ENCODE measurements around the gene ULK4.
"Not testable (repeated sequence)": the region's sequence is repeated elsewhere in the genome, so short reads cannot be mapped to it uniquely, and the experiment has no call there.

ULK4 gene

DNA sequence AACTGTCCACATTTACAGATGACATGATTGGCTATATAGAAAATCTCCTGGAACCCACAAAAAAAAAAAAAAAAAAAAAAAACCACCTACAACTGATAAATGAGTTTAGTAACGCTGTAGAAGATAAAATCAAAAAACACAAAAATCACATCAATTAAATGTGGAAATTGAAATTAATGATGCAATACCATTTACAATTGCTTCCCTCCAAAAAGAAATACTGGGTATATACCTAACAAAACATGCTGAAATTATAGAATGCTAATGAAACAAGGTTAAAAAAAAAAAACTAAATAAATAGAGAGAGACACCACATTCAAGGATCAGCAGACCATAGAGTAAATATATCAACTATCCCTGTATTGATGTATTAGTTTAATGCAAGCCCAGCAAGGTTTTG, 215.7 kb downstream of the ULK4 start:
- no peak for DNase-seq

DNA sequence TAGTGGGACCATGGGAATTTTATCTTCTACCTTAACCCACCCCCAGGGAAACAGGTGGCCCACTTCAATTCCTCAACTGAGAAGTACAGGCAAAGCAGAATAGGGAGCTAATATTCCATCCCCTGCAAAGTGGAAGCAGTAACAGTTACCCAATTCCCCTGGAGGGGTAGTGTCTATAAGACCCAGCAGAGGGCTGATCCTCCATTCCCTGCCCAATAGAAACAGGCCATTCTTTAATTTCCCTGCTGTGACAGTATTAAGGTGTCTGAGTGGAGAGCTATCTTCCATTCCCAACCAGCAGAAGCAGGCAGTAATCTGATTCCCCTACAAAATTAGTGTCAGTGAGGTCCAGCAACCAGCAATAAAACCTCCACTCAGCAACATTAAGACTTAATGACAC, 219.8 kb downstream of the ULK4 start:
- DNase-seq = no peak

DNA sequence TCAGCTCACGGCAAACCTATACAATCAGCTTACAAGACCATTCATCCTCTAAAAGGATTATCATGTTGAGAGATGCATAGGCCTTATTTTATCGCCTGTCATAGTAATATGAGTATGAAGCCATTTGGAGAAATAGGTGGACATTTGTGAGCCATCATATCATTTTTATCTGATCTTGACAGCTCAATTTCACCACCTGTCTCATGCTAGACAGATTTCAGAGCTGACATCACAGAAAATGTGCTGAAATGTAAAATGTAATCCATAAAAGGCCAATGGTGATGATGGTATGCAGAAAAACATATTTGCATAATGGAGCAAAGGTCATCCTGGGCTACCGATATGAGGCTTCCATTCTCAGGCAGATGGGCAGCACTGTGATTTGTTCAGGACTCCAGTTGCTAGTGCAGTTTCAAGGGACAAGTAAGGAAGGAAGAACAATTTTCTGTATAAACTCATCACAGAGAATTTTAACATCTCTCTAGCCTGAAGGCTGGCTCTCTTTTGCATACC, 221.5 kb downstream of the ULK4 start:
- DNase-seq = no peak

DNA sequence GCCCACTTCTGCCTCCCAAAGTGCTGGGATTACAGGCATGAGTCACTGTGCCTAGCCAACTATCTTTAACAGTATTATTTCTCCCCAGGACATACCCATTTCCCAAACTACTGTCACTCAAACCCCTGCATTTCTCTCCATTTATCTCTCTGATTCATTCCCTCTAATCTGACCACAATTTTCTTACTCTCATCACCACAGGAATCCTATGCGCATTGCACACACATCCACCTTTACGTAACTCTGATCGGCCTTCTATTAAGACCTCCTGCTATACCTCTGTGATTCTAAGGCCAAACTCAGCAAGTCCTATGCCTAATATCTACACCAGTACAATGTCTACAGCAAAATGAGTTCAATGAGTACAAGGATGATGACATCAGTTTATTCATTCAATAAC, 235.0 kb downstream of the ULK4 start:
- DNase-seq = no peak

DNA sequence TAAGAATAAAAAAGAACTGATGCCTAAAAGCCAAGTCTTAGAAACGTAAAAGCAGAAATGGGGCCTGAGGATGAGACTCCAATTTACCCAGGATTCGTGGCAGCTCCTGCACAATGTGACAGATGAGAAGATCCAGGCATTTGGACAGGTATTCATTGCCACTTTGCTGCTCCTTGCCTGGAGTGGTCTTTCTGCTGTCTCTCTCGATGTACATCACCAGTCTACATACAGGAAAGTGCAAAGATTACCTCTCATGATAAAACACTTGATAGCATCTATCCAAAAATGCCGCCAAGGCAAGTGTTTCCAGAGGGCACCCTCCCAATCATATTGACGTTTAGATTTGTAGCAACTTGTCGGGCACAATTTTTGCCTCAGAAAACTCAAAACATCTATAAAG, 244.3 kb downstream of the ULK4 start:
- DNase-seq = no peak

DNA sequence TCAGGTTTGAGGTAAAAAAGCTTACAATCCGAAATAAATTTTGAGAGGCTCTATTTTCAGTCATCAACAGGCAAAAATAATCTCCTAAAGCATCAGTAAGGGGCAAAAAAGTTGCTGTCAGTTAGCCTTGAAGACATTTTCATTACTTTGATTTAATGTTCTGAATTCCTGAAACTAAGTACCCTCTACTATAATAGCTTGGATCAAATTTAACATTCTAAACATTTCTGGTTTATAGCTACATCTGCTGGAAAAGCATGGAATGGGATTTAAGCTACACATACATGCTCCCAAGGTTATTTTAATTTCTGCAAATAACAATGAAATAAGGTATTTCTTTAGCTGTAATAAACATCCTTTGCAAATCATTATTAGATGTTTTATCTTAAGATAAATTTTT, 245.4 kb downstream of the ULK4 start:
- DNase-seq = no peak

DNA sequence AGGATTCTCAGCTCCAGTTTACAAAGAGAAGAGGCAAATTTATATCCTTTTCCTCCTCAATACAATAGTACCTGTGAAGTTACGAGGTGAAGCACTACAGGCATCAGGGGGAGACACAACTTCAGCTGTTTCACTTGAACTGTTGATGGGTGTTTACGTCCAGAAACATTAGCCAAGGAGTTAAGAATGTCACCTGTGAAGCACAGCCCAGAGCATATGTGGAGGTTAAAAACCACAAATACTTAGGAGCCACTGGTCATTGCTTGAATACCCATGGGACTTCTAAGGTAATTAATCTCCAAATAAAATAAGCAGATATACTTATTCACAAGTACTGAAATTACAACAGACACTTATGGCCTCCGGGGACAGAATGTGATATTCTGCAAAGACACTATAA, 246.5 kb downstream of the ULK4 start:
- DNase-seq = no peak

DNA sequence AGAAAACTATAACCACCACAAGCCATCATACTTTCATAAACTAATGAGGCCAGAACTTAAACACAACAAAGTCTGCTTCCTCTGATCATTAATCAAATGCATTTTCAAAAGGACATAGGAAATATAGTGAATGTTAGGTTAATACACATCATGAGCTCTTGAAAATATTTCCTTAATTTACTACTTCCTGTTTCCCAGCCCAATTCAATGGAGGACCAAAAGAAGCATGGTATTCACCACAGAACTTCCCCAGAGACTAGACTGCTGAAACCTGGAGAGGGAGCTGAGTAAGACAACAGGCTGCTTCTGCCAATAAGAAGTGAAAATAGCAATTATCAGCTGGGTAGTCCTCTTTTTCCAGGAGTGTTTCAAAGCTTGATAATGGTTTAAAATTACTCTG, 250.3 kb downstream of the ULK4 start:
- no peak for DNase-seq

DNA sequence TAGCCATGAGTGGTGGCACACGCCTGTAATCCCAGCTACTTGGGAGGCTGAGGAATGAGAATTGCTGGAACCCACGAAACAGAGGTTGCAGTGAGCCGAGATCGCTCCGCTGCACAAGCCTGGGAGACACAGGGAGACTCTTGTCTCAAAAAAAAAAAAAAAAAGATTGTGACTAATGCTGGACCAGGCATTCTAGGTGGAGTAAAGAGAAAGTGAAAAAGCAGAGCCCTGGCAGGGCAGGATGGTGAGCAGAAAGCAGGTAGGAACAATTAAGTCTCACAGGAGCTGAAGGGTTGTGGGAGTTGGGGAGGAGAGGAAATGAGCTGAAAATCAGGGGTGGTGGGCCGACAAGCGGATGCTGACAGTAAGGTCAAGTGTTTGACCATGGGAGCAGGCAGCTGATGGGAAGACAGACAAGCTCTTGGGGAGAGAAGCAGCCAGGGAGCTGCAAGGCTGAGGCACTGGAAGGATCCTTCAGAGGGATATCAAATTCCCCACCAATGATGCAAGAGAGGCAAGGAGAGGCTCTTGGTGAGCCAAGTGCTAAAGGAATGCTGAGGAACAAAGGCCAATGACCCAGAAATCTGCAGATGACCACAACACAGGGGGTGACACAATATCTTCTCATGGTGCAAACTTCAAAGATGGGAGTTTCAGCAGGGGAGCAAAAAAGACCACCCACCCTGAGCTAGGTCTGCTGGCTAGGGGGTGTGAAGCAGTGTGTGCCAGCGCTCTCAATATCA, 251.1 kb downstream of the ULK4 start:
- DNase-seq = no peak

DNA sequence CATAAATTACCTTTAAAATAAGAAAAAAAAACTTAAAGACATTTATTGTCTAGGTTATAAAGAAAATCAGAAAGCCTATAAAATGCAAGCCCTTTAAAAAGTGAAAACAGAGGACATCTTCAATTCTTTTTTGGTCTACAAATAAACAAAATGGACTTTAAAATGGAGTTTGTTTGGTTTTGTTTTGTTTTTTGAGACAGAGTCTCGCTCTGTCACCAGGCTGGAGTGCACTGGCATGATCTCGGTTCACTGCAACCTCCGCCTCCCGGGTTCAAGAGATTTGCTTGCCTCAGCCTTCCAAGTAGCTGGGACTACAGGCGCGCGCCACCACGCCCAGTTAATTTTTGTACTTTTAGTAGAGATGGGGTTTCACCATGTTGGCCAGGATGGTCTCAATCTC, 252.7 kb downstream of the ULK4 start:
- not testable (repeated sequence) for DNase-seq

DNA sequence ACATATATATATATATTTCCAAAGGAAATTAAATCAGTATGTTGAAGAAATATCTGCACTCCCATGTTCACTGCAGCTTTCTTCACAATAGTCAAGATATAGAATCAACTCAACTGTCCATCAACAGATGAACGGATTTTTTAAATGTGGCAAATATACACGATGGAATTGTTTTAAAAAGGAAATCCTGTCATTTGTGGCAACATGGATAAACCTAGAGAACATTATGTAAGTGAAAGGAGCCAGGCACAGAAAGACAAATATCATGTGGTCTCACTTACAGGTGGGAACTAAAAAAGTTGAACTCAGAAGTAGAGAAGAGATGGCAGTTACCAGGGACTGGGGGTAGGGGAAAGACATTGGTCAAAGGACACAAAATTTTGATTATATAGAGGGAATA, 253.7 kb downstream of the ULK4 start:
- DNase-seq = no peak

DNA sequence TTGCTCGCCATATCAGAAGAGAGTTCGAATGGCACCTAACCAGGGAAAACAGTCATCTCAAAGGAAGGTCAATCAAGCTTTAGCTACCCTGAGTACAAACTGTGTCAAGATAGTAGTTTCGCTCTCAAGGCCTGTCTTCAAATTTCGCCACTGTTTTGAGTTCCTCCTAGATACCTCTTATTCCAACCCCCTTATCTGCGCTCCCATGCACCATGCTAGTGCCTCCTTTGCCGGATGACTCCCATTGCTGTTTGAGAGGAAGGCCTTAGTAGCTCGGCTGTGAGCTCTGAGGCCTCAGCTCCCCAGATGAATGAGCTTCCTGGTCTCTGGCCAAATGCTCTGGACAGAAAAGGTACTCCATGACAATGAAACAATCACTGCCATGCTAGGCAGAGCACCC, 256.0 kb downstream of the ULK4 start:
- DNase-seq = no peak

DNA sequence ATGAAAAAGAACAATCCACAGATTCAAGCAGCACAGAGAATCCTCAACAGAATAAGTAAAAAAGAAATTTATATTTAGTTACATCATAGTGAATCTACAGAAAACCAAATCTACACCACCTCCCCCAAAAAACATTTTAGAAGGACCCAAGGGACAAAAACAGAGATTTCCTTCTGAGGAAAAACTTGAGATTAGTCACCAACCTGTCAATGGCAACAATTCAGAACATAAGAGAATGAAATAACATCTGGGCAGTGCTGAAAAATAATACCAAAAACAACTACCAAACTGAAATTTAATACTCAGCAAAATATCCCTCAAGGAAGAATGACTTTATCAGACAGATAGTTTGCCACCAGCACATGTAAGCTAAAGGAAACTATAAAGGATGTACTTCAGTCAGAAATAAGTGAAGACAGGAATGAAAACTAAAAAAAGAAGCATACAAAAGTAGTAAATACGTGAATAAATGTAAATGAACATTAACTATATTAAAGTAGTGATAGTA, 260.7 kb downstream of the ULK4 start:
- no peak for DNase-seq

DNA sequence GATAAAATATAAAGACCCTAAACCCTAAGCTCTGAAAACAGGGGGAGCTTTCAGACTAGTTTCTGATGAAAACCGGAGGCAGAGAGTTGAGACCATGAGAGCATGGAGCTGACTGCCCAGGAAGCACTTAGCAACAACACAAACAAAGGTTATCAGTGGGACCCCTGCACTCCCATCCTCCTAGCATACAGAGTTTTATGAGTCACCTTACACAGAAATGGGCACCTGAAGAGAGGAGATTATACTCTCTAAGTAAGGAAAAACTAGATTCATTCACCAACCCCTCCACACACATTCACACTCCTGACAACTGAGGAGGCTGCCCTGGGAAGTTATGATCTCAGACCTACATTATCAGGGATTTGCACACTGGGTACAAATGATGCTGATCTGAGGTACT, 261.7 kb downstream of the ULK4 start:
- DNase-seq = no peak

DNA sequence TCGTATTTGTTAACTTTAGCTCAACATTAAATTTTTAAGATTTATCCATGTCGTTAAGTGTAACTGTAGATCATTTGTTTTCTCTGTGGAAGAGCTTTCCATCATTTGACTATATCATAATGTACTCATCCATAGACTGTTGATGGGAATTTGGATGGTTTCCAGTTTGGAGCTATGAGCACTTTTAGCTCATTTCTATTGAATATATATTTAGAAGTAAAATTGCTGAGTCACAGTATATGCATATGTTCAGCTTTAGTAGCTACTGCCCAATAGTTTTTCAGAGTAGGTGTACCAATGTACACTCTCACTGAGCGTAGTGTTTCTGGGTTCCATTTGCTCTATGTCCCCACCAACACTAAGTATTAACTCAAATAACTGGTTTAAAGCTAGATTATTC, 263.0 kb downstream of the ULK4 start:
- DNase-seq = no peak

DNA sequence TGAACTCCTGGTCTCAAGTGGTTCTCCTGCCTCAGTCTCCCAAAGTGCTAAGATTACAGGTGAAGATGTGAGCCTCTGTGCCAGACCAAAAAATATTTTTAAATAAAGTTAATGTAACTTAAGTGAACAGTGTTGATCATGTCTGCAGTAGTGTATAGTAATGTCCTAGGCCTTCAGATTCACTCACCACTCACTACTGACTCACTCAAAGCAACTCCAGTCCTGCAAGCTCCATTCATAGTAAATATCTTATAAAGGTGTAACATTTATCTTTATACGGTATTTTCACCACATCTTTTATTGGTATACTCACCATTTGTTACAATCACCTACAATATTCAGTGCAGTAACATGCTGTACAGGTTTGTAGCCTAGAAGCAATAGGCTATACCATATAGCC, 264.2 kb downstream of the ULK4 start:
- no peak for DNase-seq

DNA sequence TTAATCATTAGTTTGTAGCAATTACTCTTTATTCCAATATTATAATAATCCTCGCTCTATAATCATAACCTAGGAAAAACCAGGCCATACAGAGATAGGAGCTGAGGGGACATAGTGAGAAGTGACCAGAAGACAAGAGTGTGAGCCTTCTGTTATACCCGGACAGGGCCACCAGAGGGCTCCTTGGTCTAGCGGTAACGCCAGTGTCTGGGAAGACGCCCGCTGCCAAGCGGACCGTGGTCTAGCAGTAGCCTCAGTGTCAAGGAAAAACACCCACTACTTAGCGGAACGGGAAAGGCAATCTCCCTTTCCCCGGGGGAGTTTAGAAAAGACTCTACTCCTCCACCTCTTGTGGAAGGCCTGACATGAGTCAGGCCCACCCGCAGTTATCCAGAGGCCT, 266.1 kb downstream of the ULK4 start:
- DNase-seq = not testable (repeated sequence)

DNA sequence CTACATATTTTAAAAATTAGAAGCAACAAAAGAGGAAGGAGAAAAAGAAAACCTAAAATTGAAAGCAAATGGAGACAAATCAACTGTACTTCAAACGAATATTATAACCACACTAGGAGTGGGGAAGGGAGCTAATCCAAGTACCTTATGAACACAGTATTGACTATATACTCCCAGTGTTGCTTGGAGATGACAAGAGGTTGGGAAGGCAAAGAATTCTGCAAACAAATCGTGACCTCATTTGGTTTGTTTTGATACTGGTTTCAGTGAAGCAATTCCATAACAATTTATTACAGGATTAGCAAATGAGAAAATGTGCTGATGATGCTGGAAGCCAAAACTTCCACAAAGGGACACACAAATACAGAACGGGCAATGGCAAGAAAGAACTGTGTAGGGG, 268.1 kb downstream of the ULK4 start:
- no peak for DNase-seq

DNA sequence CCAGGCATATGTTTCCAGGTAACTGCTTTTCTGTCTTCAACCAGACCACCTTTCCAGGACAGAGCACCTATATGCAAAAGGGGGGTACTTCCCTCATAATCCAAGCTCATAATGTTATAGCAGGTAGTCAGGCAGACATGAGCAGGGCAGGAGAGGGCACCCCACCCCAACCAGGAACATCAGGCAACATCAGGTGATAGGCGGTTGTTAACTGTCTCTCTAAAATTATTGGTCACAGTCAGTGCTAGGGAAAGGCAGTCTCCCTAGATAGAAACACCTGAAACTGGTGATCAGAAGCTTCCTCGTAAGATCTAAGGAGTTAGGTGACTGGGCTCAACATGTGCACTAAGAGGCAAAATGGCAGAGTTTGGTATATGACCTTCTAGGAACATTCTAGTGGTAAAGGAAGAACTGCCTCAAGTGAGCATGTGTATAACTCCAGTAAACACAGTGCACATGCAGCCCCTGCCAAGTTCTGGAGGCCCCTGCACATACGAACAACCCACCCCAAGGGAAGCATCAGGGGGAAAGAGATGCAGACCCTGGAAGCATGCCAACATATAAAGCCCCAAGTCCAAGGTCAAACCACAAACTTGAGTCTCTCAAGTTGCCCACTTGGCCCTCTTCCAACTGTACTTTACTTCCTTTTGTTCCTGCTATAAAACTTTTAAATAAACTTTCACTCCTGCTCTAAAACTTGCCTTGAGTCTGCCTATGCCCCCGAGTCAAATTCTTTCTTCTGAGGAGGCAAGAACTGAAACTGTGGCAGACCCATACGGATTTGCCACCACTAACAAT, 270.9 kb downstream of the ULK4 start:
- no peak for DNase-seq

DNA sequence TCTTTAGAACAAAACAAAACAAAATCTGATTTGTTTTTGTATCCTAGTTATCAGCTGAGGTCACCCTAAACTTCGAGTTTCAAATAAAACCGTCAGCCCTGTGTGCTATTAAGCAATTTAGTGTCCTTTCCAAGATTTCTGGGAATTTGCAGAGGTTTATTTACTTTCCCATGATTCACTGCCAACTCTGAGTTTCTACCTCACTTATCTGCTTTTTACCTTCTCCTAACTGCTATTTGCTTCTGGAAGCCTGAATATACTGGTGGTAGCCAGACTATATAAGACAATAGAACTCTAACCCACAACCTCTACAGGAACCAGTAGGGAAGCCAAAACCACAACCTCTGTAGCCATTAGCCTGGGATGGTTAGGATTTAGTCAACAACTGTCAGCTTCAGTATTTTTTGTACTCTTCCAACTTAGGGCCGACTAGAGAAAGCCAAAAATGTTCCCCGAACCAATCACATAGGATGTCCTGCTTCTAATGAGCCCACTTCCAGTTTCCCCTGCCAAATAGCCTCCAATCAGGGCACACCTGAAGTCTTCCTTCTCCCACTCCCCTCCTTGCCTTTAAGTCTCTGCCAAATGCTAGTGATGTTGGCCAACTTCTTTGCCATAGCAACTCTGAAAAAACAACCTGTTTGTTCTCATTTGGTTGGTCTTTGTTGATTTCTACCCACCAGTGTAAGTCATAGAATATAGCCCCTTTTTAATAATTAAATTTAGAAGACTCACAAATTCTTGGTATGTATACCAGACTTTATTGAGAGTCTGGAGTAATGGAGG, 273.1 kb downstream of the ULK4 start:
- DNase-seq = no peak

DNA sequence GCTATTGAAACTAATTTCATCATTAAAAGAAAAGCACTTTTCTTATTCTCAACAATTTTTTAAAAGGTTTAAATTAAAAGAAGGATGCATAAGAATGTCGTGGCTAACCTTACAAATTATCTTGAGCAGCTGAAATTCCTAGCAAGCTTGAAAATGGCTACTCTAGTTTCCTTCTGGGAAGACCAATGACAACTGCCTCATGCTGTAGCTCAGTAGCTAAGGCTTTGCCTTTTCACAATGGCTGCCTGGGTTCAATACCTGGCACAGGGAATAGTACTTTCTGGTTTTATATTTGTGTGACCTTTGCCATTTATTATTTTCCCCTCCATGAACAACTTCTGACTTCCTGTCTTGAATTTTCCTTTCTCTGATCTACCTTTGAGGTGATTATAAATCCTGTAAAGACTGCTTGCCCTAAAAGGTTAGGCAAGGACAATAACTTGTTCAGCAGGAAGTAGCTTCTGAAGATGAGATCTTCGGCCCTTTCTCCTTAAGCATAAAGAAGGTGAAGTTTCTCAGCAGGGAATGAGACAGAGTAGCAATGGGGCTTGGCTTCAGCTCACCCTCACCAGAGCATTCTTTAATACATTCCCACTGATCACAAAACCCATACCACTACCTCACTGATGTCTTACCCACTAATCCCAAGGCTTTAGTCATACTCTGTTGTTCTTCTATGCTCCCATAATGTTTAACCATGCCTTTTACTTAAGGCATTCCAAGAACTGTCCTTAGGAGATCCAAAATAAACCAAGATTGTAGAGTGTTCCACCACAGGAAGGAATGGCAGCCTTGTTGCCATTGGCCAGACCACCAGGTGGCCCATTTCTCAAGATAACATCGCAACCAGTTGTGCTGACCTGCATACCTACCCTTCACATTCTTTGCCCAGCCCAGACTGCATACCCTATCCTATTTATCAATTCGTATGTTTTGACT, 276.8 kb downstream of the ULK4 start:
- DNase-seq = no peak

DNA sequence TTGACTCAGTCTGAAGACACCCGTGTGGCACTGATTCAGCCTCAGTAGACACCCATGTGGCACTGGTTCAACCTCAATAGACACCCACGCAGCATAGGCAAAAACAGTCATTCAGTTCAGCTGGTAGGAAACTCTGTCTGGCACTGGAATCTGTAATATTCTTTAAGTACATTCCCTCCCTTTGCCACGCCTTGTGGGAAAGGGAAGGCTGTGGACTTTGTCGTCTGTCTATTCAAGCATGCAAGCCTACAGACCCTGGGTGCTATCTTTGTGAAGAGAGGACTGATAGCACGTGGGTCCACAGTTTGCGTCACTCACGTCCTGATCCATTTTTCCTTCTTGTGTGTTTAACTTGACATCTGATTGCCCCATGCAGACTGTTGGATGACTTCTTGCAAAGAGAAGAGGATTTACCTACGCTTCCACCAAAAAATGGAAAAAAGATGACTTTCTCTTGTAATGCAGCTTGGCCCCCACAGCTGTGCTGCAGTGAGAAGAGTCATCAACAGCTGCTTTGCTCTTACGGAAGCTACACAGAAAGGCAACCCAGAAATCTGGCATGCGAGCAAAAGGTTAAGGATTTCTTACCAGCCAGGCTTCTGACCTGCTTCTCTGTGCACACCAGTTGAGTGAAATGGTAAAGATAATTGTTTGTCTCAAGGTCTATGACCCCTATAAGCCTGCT, 278.1 kb downstream of the ULK4 start:
- DNase-seq = no peak
